ENCODE measurements around the gene QRICH1.

The QRICH1 gene

GRCh38 chr3:49028673-49029562 lies 65.0 kb downstream of the QRICH1 start, which contains the start of gene IMPDH2:
Gene IMPDH2, minus strand, starts transcription at chr3:49029398. Its CDS starts 48 bp downstream, at chr3:49029350.
- Mint-ChIP-seq H3K9me3 (no peaks in the 10 kb centered on the region), H3K27me3 (no peaks in the 10 kb centered on the region), H3K4me1 (peaks cover 62% of the 10 kb centered on the region), H3K27ac (peak within 1 kb of the TSS; percentile 96 to 99), H3K4me3 (peak within 1 kb of the TSS; percentile 93 to 98)
- DNase-seq (peak; percentile 94 to 95), ATAC-seq (peak; percentile 94)

- DNase-seq (peak in 1 of 2 donors; percentile 13), ATAC-seq (no peak)
- Mint-ChIP-seq H3K4me3 (peak overlapping the region; percentile 93 to 98), H3K27me3 (no peaks in the 10 kb centered on the region), H3K27ac (peak overlapping the region; percentile 96 to 99), H3K4me1 (peaks cover 68% of the 10 kb centered on the region), H3K9me3 (no peaks in the 10 kb centered on the region)
Measured at GRCh38 chr3:49028298-49028672, 65.6 kb downstream of the QRICH1 start.

- H3K27me3 Mint-ChIP-seq: no peaks in the 10 kb centered on the region
- H3K27ac Mint-ChIP-seq: peak overlapping the region; percentile 52 to 99
- peaks cover 75% of the 10 kb centered on the region for H3K4me1 Mint-ChIP-seq
- DNase-seq (peak in 1 of 2 donors; percentile 17), ATAC-seq (no peak)
- peak overlapping the region; percentile 93 to 98 for H3K4me3 Mint-ChIP-seq
- H3K9me3 Mint-ChIP-seq: no peaks in the 10 kb centered on the region
Measured at GRCh38 chr3:49027634-49028033, 66.2 kb downstream of the QRICH1 start.

GRCh38 chr3:49026536-49026935 lies 67.3 kb downstream of the QRICH1 start:
- Mint-ChIP-seq H3K9me3 (no peaks in the 10 kb centered on the region), H3K4me1 (peaks cover 76% of the 10 kb centered on the region), H3K27me3 (no peaks in the 10 kb centered on the region), H3K27ac (peak overlapping the region in 1 of 2 donors; percentile 33), H3K4me3 (peak overlapping the region; percentile 4 to 93)
- ATAC-seq (no peak), DNase-seq (no peak)

GRCh38 chr3:49025793-49026520 lies 67.9 kb downstream of the QRICH1 start:
- Mint-ChIP-seq H3K27me3 (no peaks in the 10 kb centered on the region), H3K9me3 (no peaks in the 10 kb centered on the region), H3K27ac (peak overlapping the region; percentile 11 to 89), H3K4me1 (peaks cover 76% of the 10 kb centered on the region), H3K4me3 (no peak overlapping the region)
- no peak for ATAC-seq
- DNase-seq: no peak

- H3K27me3 Mint-ChIP-seq: no peaks in the 10 kb centered on the region
- DNase-seq (peak in 1 of 2 donors; percentile 13), ATAC-seq (no peak)
- H3K27ac Mint-ChIP-seq: peak overlapping the region in 1 of 2 donors; percentile 5
- peak overlapping the region; percentile 7 to 12 for H3K4me3 Mint-ChIP-seq
- peaks cover 80% of the 10 kb centered on the region for H3K4me1 Mint-ChIP-seq
- no peaks in the 10 kb centered on the region for H3K9me3 Mint-ChIP-seq
Measured at GRCh38 chr3:49025005-49025792, 68.7 kb downstream of the QRICH1 start.

GRCh38 chr3:49024449-49024848 lies 69.4 kb downstream of the QRICH1 start:
- peak overlapping the region in 1 of 2 donors; percentile 24 for H3K27ac Mint-ChIP-seq
- H3K9me3 Mint-ChIP-seq: no peaks in the 10 kb centered on the region
- DNase-seq (no peak), ATAC-seq (no peak)
- peak overlapping the region in 1 of 2 donors; percentile 12 for H3K4me3 Mint-ChIP-seq
- H3K4me1 Mint-ChIP-seq: peaks cover 81% of the 10 kb centered on the region
- H3K27me3 Mint-ChIP-seq: no peaks in the 10 kb centered on the region

GRCh38 chr3:49023775-49024174 lies 70.1 kb downstream of the QRICH1 start:
- ATAC-seq: no peak
- Mint-ChIP-seq H3K4me3 (peak overlapping the region; percentile 98), H3K27me3 (no peaks in the 10 kb centered on the region), H3K4me1 (peaks cover 80% of the 10 kb centered on the region), H3K9me3 (no peaks in the 10 kb centered on the region), H3K27ac (no peak overlapping the region)
- DNase-seq: no peak

GRCh38 chr3:49022688-49023171 lies 71.1 kb downstream of the QRICH1 start:
- no peak for ATAC-seq
- H3K4me3 Mint-ChIP-seq: peak overlapping the region; percentile 98
- no peaks in the 10 kb centered on the region for H3K9me3 Mint-ChIP-seq
- peak overlapping the region; percentile 99 to 100 for H3K27ac Mint-ChIP-seq
- no peaks in the 10 kb centered on the region for H3K27me3 Mint-ChIP-seq
- H3K4me1 Mint-ChIP-seq: peaks cover 72% of the 10 kb centered on the region
- no peak for DNase-seq

- H3K27ac Mint-ChIP-seq: peak within 1 kb of the TSS; percentile 99 to 100
- H3K27me3 Mint-ChIP-seq: no peaks in the 10 kb centered on the region
- peak; percentile 85 for ATAC-seq
- H3K9me3 Mint-ChIP-seq: no peaks in the 10 kb centered on the region
- DNase-seq: peak; percentile 96 to 97
- peak within 1 kb of the TSS; percentile 98 for H3K4me3 Mint-ChIP-seq
- H3K4me1 Mint-ChIP-seq: peaks cover 72% of the 10 kb centered on the region
Measured at GRCh38 chr3:49021813-49022687, 71.8 kb downstream of the QRICH1 start, which contains the start of gene NDUFAF3. Gene NDUFAF3, plus strand, starts transcription at chr3:49022121. Its CDS starts 24 bp downstream, at chr3:49022145.

GRCh38 chr3:49021213-49021812 lies 72.6 kb downstream of the QRICH1 start:
- no peaks in the 10 kb centered on the region for H3K9me3 Mint-ChIP-seq
- peak overlapping the region; percentile 98 to 100 for H3K27ac Mint-ChIP-seq
- H3K27me3 Mint-ChIP-seq: no peaks in the 10 kb centered on the region
- peak overlapping the region; percentile 98 for H3K4me3 Mint-ChIP-seq
- H3K4me1 Mint-ChIP-seq: peaks cover 69% of the 10 kb centered on the region
- ATAC-seq: peak; percentile 76
- DNase-seq: peak; percentile 98 to 99

GRCh38 chr3:49020330-49021212 lies 73.3 kb downstream of the QRICH1 start:
- no peak for ATAC-seq
- DNase-seq: peak; percentile 41 to 57
- Mint-ChIP-seq H3K4me1 (peaks cover 62% of the 10 kb centered on the region), H3K27me3 (no peaks in the 10 kb centered on the region), H3K4me3 (peak overlapping the region; percentile 98), H3K9me3 (no peaks in the 10 kb centered on the region), H3K27ac (peak overlapping the region; percentile 95 to 100)

- peak overlapping the region; percentile 95 to 100 for H3K27ac Mint-ChIP-seq
- DNase-seq (no peak), ATAC-seq (no peak)
- H3K9me3 Mint-ChIP-seq: no peaks in the 10 kb centered on the region
- peak overlapping the region; percentile 98 for H3K4me3 Mint-ChIP-seq
- H3K4me1 Mint-ChIP-seq: peaks cover 55% of the 10 kb centered on the region
- H3K27me3 Mint-ChIP-seq: no peaks in the 10 kb centered on the region
Measured at GRCh38 chr3:49019941-49020329, 73.9 kb downstream of the QRICH1 start.

All from stimulated activated naive CD8-positive, alpha-beta T cell treated with anti-CD3 and anti-CD28 coated beads, Interleukin-15, amount 100 ng/mL, for 72 hours (primary cell).